Stimulated activated CD8-positive, alpha-beta memory T cell treated with anti-CD3 and anti-CD28 coated beads, Interleukin-2, amount 100 ng/mL, for 1 hour (primary cell): ENCODE measurements around the gene PIK3AP1.
"Not testable (repeated sequence)": the region's sequence is repeated elsewhere in the genome, so short reads cannot be mapped to it uniquely, and the experiment has no call there.

Experiments
- DNase-seq, 2 donors: peaks; one replicate each; pipeline ENCODE4 v3.0.0-alpha.2; 2020; ENCODE audit warnings: low read depth in 2 of 2

PIK3AP1 gene

GRCh38 chr10:96720422-96721206 is at the start of gene PIK3AP1:
TSS of gene PIK3AP1 (minus strand) at chr10:96720514. CDS start at chr10:96720394, 120 bp downstream.
- peak; percentile 16 to 19 for DNase-seq

DNA sequence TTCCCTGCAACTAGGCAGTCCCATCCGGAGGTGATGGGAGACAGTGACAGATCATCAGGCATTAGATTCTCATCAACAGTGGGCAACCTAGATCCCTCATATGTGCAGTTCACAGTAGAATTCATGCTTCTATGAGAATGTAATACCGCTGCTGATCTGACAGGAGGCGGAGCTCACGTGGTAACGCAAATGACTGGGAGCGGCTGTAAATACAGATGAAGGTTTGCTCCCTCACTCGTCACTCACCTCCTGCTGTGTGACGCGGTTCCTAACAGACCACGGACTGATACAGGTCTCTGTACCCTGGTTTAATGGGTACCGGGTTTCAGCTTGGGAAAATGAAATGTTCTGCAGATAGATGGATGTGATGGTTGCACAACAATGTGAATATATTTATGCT is 47.8 kb upstream of the PIK3AP1 start:
- no peak for DNase-seq

- DNase-seq, result no peak
These were observed 47.3 kb upstream of the PIK3AP1 start for GRCh38 chr10:96767611-96768010.

GRCh38 chr10:96765406-96766240 is 45.3 kb upstream of the PIK3AP1 start:
- DNase-seq, result peak; percentile 55 to 61

DNA sequence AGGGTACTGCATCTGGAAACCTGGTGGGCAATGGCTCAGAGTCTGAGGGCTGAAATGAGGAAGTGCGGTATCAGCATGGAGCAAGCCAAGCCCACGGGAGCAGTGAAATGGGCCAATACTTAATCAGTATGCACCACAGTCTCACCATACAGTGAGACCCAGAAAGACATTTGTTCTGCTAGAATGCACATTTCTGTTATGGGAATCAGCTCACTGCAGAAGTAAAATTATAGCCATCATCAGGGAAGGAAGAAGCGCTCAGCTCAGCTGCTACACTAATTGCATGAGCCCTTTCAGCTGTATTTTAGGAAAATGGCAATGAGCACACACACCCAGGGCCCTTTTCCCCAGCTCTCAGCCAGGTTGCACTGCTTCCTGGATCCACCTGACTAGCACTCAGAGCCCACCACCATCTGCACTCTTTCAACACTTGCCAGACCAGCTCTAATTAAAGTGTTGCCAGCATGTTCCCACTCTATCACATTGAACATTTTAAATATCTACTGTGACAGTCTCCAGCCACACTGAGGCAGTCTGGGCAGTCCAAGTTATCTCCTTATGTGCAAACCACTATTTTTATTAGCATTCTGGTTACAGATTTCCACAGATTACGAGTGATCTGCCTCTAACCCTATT is 44.2 kb upstream of the PIK3AP1 start:
- no peak for DNase-seq

GRCh38 chr10:96758423-96758822 is 38.1 kb upstream of the PIK3AP1 start:
- DNase-seq, result no peak

GRCh38 chr10:96756111-96756903 is 36.0 kb upstream of the PIK3AP1 start:
- DNase-seq, result no peak

GRCh38 chr10:96753956-96754355 is 33.6 kb upstream of the PIK3AP1 start:
- no peak for DNase-seq

DNA sequence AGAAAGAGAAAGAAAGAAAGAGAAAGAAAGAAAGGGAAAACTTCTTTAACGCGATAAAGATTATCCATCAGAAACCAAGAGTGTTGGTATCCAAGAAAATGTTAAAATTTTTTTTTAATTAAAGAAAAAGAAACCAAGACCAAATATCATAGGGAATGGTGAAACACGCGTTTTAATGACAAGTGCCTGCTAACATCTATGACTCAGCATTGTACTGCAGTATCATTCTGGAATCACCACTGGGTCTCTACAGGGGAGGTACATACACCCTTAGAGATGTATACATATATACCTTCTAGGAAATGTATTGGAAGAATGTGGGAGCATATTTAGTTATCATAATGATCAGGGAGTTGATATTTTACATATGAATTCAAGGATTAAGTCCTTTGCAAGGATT is 32.1 kb upstream of the PIK3AP1 start:
- DNase-seq, result no peak

DNA sequence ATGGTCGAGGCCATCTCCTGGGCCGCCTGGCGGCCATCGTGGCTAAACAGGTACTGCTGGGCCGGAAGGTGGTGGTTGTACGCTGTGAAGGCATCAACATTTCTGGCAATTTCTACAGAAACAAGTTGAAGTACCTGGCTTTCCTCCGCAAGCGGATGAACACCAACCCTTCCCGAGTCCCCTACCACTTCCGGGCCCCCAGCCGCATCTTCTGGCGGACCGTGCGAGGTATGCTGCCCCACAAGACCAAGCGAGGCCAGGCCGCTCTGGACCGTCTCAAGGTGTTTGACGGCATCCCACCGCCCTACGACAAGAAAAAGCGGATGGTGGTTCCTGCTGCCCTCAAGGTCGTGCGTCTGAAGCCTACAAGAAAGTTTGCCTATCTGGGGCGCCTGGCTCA is 30.0 kb upstream of the PIK3AP1 start:
- not testable (repeated sequence) for DNase-seq

GRCh38 chr10:96747734-96748550 is 27.6 kb upstream of the PIK3AP1 start:
- DNase-seq, result no peak

DNA sequence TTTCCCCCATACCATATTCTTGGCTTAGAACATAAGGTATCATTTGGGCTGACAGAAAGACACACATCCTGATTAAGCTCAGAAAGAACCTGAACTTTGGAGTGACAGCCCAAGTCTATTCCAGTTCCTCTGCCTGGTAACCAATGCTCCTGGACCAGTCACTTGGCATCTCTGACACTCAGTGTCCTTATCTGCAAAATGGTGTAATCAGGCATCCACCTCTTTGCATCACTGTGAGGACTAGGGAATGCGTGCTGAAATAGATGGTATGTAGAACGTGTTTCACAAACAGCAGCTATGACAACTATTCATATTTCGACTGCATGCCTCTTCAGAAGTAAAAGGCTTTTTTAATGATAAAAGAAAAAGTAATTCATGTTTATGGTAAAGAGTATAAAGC is 26.2 kb upstream of the PIK3AP1 start:
- DNase-seq, result no peak

GRCh38 chr10:96745950-96746349 is 25.6 kb upstream of the PIK3AP1 start:
- DNase-seq, result no peak

DNA sequence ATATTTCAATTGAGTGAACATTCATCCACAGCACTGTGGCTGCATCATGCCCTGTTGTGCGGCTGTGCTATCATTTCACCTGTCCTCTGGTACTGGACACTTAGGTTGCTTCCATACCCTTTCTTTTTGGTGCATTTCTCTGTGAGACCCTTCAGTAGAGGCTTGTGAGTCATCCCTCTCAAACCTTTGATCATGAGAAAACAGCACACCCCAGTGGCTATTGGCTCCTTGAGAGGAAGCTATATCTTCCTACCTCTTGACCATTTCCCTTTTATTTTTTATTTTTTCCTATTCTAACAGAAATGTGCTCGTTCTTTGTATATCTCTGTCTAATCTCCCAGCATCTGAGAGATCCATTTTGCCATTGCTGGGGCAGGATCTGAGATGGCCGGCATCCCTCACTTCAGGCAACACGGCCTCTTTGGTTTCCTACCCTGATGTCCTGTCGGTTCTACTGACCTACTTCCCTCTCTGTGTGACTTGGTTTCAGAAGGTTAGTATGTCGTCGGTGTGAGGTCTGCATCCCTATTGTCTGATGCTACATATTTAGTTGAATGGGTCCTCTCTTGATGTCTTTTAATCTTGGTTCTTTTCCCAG is 23.8 kb upstream of the PIK3AP1 start:
- no peak for DNase-seq

DNA sequence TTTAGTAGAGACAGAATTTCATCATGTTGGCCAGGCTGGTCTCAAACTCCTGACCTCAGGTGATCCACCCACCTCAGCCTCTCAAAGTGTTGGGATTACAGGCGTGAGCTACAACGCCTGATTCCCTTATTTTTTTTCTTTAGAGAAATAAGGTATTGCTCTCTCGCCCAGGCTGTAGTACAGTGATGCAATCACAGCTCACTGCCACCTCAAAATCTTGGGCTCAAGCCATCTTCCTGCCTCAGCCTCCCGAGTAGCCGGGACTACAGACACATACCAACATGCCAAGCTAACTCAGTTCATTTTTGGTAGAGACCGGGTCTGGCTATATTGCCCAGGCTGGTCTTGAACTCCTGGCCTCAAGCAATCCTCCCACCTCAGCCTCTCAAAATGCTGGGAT is 21.2 kb upstream of the PIK3AP1 start:
- DNase-seq, result not testable (repeated sequence)

DNA sequence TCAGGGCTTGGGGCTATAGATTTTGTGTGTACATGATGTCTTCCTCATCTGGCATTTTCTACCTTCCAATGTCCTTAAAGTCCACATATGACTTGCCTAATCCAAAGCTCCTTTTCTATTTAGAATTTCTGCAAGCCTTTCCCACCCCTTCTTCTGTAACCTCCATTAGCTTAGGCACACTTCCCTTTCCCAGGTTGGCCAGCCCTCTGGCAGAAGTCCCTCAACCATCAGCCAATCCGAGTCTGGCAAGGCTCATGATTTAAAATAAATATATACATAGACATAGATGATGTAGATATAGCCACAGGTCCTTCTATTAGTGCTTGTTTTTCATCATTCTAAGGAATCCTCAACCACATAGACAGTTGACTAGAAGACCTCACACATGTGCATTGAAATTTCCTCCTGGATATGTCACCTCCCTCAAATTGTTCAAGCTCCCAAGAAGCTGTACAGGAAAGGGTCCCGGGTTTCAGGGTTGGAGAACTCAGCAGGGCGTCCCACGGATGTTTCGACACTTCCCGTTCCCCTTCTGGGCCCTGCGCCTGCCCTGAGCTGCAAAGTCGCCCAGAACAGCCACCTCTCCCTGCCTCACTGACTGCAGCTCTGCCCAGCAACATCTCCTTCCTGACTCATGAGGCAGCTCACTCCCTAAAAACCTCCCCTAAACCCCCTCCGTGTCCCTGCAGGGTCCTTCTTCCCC is 20.4 kb upstream of the PIK3AP1 start:
- no peak for DNase-seq

- DNase-seq, result no peak
These were observed 19.8 kb upstream of the PIK3AP1 start for GRCh38 chr10:96740141-96740540.

GRCh38 chr10:96737307-96737902 is 17.1 kb upstream of the PIK3AP1 start:
- DNase-seq, result not testable (repeated sequence)

DNA sequence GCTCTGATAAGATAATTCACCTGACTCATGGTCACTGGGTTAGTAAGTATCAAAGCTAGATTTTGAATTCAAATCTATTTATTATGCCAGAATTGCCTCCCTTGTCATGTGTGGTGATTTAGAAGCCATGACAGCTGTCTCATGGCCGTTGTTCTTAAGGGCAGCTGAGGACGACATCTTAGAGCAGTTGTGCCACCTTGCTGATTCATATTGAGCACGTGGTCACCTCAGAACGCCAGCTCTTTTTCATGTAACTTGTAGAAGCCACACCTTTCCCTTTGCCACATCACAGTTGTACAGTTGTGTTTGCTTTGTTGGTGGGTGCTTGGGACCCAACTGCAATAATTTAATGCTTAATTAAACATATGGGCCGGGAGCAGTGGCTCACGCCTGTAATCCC is 4.3 kb upstream of the PIK3AP1 start:
- no peak for DNase-seq
